Measurements from ENCODE around the gene INTS15.

INTS15 gene

GRCh38 chr7:6618621-6619020 is 28.8 kb downstream of the INTS15 start:
- Histone ChIP-seq H3K27ac (ENCODE audit: poor library complexity, severe bottlenecking) (no peak overlapping the region), H3K4me1 (ENCODE audit: insufficient read depth, poor library complexity, severe bottlenecking) (no peaks in the 10 kb centered on the region), H3K27me3 (ENCODE audit: insufficient read depth, poor library complexity, severe bottlenecking) (peaks cover 6% of the 10 kb centered on the region), H3K36me3 (ENCODE audit: low read depth) (no peaks in the 10 kb centered on the region), H3K4me3 (ENCODE audit: severe bottlenecking) (no peak overlapping the region), H3K9me3 (ENCODE audit: severe bottlenecking) (no peaks in the 10 kb centered on the region)
- TF ChIP-seq, protein P1, sequence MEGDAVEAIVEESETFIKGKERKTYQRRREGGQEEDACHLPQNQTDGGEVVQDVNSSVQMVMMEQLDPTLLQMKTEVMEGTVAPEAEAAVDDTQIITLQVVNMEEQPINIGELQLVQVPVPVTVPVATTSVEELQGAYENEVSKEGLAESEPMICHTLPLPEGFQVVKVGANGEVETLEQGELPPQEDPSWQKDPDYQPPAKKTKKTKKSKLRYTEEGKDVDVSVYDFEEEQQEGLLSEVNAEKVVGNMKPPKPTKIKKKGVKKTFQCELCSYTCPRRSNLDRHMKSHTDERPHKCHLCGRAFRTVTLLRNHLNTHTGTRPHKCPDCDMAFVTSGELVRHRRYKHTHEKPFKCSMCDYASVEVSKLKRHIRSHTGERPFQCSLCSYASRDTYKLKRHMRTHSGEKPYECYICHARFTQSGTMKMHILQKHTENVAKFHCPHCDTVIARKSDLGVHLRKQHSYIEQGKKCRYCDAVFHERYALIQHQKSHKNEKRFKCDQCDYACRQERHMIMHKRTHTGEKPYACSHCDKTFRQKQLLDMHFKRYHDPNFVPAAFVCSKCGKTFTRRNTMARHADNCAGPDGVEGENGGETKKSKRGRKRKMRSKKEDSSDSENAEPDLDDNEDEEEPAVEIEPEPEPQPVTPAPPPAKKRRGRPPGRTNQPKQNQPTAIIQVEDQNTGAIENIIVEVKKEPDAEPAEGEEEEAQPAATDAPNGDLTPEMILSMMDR (IDR thresholded peaks at IDR 0.05; ENCODE audit: poor library complexity, severe bottlenecking) = no peak
- ATAC-seq (ENCODE audit: low read depth) = no peak
- DNase-seq (ENCODE audit: low spot score) = no peak

DNA sequence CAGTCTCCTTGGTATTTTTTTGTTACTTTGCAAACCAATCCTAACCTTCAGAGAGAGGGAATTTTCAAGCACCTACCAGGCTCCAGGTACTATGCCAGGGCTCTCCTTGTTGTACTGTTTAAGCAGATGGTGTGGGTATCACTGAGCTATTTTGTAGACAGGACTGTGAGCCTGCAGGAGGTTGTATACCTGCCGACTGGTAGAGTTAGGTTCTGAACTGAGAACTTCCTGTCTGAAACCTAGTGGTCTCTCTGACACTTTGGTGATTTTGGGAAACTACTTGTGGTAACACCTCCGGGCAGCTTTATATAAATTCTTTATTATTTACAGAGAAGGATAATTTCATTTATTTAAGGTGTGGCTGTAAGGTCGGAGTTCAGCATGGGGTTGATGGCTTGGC is 30.1 kb downstream of the INTS15 start:
- ATAC-seq (ENCODE audit: low read depth) (no peak), DNase-seq (ENCODE audit: low spot score) (no peak)
- TF ChIP-seq, protein P1 (IDR thresholded peaks at IDR 0.05; ENCODE audit: poor library complexity, severe bottlenecking) = no peak
- Histone ChIP-seq H3K27ac (ENCODE audit: poor library complexity, severe bottlenecking) (no peak overlapping the region), H3K4me1 (ENCODE audit: insufficient read depth, poor library complexity, severe bottlenecking) (no peaks in the 10 kb centered on the region), H3K9me3 (ENCODE audit: severe bottlenecking) (no peaks in the 10 kb centered on the region), H3K36me3 (ENCODE audit: low read depth) (no peaks in the 10 kb centered on the region), H3K4me3 (ENCODE audit: severe bottlenecking) (no peak overlapping the region), H3K27me3 (ENCODE audit: insufficient read depth, poor library complexity, severe bottlenecking) (peaks cover 2% of the 10 kb centered on the region)

GRCh38 chr7:6621195-6622133 is 31.6 kb downstream of the INTS15 start:
- DNase-seq (ENCODE audit: low spot score) (no peak), ATAC-seq (ENCODE audit: low read depth) (no peak)
- Histone ChIP-seq H3K36me3 (ENCODE audit: low read depth) (no peaks in the 10 kb centered on the region), H3K4me3 (ENCODE audit: severe bottlenecking) (no peak overlapping the region), H3K27ac (ENCODE audit: poor library complexity, severe bottlenecking) (no peak overlapping the region), H3K9me3 (ENCODE audit: severe bottlenecking) (no peaks in the 10 kb centered on the region), H3K4me1 (ENCODE audit: insufficient read depth, poor library complexity, severe bottlenecking) (no peaks in the 10 kb centered on the region), H3K27me3 (ENCODE audit: insufficient read depth, poor library complexity, severe bottlenecking) (no peaks in the 10 kb centered on the region)
- TF ChIP-seq, protein P1 (IDR thresholded peaks at IDR 0.05; ENCODE audit: poor library complexity, severe bottlenecking) = no peak

DNA sequence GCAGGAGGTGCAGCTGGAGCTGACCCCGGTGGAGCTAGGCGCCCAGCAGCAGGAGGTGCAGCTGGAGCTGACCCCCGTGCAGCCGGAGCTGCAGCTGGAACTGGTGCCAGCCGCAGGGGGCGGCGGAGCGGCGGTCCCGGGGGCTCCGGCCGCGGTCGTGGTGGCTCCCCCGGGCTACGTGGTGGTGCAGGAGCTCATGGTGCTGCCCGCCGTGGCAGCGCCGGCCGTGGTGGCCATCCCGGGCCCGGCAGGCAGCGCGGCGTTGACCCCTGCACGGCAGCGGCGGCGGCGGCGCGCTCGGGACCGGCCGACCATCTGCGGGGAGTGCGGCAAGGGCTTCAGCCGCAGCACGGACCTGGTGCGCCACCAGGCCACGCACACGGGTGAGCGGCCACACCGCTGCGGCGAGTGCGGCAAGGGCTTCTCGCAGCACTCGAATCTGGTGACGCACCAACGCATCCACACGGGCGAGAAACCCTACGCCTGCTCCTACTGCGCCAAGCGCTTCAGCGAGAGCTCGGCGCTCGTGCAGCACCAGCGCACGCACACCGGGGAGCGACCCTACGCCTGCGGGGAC is 32.4 kb downstream of the INTS15 start:
- H3K4me3 ChIP-seq (ENCODE audit: severe bottlenecking) = no peak overlapping the region
- no peaks in the 10 kb centered on the region for H3K9me3 ChIP-seq (ENCODE audit: severe bottlenecking)
- no peaks in the 10 kb centered on the region for H3K36me3 ChIP-seq (ENCODE audit: low read depth)
- TF ChIP-seq, protein P1 (IDR thresholded peaks at IDR 0.05; ENCODE audit: poor library complexity, severe bottlenecking) = no peak
- H3K27ac ChIP-seq (ENCODE audit: poor library complexity, severe bottlenecking) = no peak overlapping the region
- ATAC-seq (ENCODE audit: low read depth) = no peak
- no peaks in the 10 kb centered on the region for H3K27me3 ChIP-seq (ENCODE audit: insufficient read depth, poor library complexity, severe bottlenecking)
- no peak for DNase-seq (ENCODE audit: low spot score)
- no peaks in the 10 kb centered on the region for H3K4me1 ChIP-seq (ENCODE audit: insufficient read depth, poor library complexity, severe bottlenecking)

All from RWPE2 (cell line).